CD14-positive monocyte (primary cell): ENCODE data around the gene METTL4. TPM values are rescaled to one million over a fixed set of nuclear protein-coding genes. Genes with fewer than 3 reads are reported as not detected.
"Not testable (repeated sequence)": the region's sequence is repeated elsewhere in the genome, so short reads cannot be mapped to it uniquely, and the experiment has no call there.

ENCODE experiments used
- DNase-seq, 3 donors: peaks; one replicate each; pipeline ENCODE4 v3.0.0-alpha.2; 2011 to 2022
- H2AFZ ChIP-seq: 2 replicates; pipeline ENCODE4 v1.6.0; 2012; ENCODE audit warnings: mild to moderate bottlenecking, low read depth, low read length, inconsistent platforms; ENCODE audit not compliant: insufficient read depth, poor library complexity, severe bottlenecking
- H3K27ac ChIP-seq, 2 donors: 1 replicate in 1 of 2; 2 replicates in 1 of 2; pipeline ENCODE4 v1.5.1; 2012 to 2013; ENCODE audit warnings: low read length in 2 of 2, control low read depth in 1 of 2, inconsistent platforms in 1 of 2, low read depth in 1 of 2, mild to moderate bottlenecking in 1 of 2
- H3K27me3 ChIP-seq, 2 donors: one replicate each; pipeline versions ENCODE4 v1.6.0 to v1.6.1; 2011 to 2013; ENCODE audit warnings: low read length in 2 of 2; ENCODE audit not compliant: control insufficient read depth in 2 of 2, insufficient read depth in 2 of 2
- H3K36me3 ChIP-seq, 2 donors: replicated peaks in 1 of 2; 1 replicate in 1 of 2; 2 replicates in 1 of 2; pipeline versions ENCODE4 v1.5.1 to v1.6.1; 2012 to 2013; ENCODE audit warnings: low read length in 2 of 2, control low read depth in 1 of 2, inconsistent platforms in 1 of 2, mild to moderate bottlenecking in 1 of 2; ENCODE audit not compliant: insufficient read depth in 2 of 2, control insufficient read depth in 1 of 2
- H3K4me1 ChIP-seq, 2 donors: 1 replicate in 1 of 2; 2 replicates in 1 of 2; pipeline versions ENCODE4 v1.5.1 to v1.6.1; 2012 to 2013; ENCODE audit warnings: low read length in 2 of 2, control low read depth in 1 of 2, inconsistent platforms in 1 of 2, mild to moderate bottlenecking in 1 of 2, moderate library complexity in 1 of 2; ENCODE audit not compliant: insufficient read depth in 2 of 2, control insufficient read depth in 1 of 2
- H3K4me2 ChIP-seq: replicated peaks from 2 replicates; pipeline ENCODE3; 2012; ENCODE audit warnings: low read length, moderate library complexity, mild to moderate bottlenecking; ENCODE audit not compliant: poor library complexity, severe bottlenecking; ENCODE audit errors: extremely low read depth
- H3K4me3 ChIP-seq, 3 experiments: fragments of 200-600 bp in 1 of 3; sonication (generic) in 1 of 3; replicated peaks in 1 of 3; 1 replicate in 2 of 3; 2 replicates in 1 of 3; pipeline ENCODE4 v1.5.1; 2011 to 2013; ENCODE audit warnings: low read length in 3 of 3, mild to moderate bottlenecking in 3 of 3, control low read depth in 2 of 3, low read depth in 2 of 3, inconsistent platforms in 1 of 3, moderate library complexity in 1 of 3
- H3K79me2 ChIP-seq: 2 replicates; pipeline ENCODE4 v1.6.0; 2012; ENCODE audit warnings: mild to moderate bottlenecking, control low read depth, inconsistent platforms, low read length, moderate library complexity; ENCODE audit not compliant: insufficient read depth
- H3K9ac ChIP-seq: 2 replicates; pipeline ENCODE4 v1.6.0; 2017; ENCODE audit warnings: low read length, mild to moderate bottlenecking; ENCODE audit not compliant: insufficient read depth, poor library complexity, severe bottlenecking
- H3K9me3 ChIP-seq, 2 donors: replicated peaks in 1 of 2; 1 replicate in 1 of 2; 2 replicates in 1 of 2; pipeline versions ENCODE4 v1.5.1 to v1.6.1; 2012 to 2013; ENCODE audit warnings: low read length in 2 of 2, control low read depth in 1 of 2; ENCODE audit not compliant: control insufficient read depth in 1 of 2, insufficient read depth in 1 of 2
- H4K20me1 ChIP-seq: 2 replicates; pipeline ENCODE4 v1.6.0; 2012; ENCODE audit warnings: mild to moderate bottlenecking, low read length, control low read depth, moderate library complexity; ENCODE audit not compliant: insufficient read depth
- H3K27ac Mint-ChIP-seq, 7 donors: one replicate each; pipeline ENCODE4 v1.8.0; 2020; ENCODE audit warnings: mild to moderate bottlenecking in 7 of 7, mixed read lengths in 7 of 7, moderate library complexity in 6 of 7, inconsistent platforms in 2 of 7
- H3K27me3 Mint-ChIP-seq, 3 donors: one replicate each; pipeline ENCODE4 v1.8.0; 2021 to 2022; ENCODE audit warnings: low read depth in 3 of 3, mild to moderate bottlenecking in 3 of 3, mixed read lengths in 3 of 3, moderate library complexity in 3 of 3, inconsistent platforms in 1 of 3
- H3K36me3 Mint-ChIP-seq, 2 donors: one replicate each; pipeline ENCODE4 v1.8.0; 2020; ENCODE audit warnings: mixed read lengths in 2 of 2, inconsistent platforms in 1 of 2, mild to moderate bottlenecking in 1 of 2
- H3K4me1 Mint-ChIP-seq: one replicate; pipeline ENCODE4 v1.8.0; 2020; ENCODE audit warnings: mild to moderate bottlenecking, mixed read lengths
- H3K4me3 Mint-ChIP-seq, 2 donors: one replicate each; pipeline ENCODE4 v1.8.0; 2020; ENCODE audit warnings: mild to moderate bottlenecking in 2 of 2, mixed read lengths in 2 of 2, moderate library complexity in 1 of 2
- H3K9me3 Mint-ChIP-seq, 7 donors: one replicate each; pipeline ENCODE4 v1.8.0; 2020 to 2022; ENCODE audit warnings: mixed read lengths in 7 of 7, mild to moderate bottlenecking in 6 of 7, moderate library complexity in 6 of 7, inconsistent platforms in 2 of 7
- WGBS: methylation state at CpG from one replicate; pipeline ENCODE4 v1.1.5; 2013; ENCODE audit warnings: missing lambda C conversion rate; ENCODE audit not compliant: insufficient coverage; 5-methylcytosine and 5-hydroxymethylcytosine counted together
- intact Hi-C, 2 donors: fragments of 100-400 bp; cut with micrococcal nuclease; formaldehyde crosslinking; loops; one replicate each; pipeline versions ENCODE4 v1.15.0 to v1.15.1; 2023
- polyA plus RNA-seq, 3 donors: library from polyadenylated mRNA; depleted of rRNA in 1 of 3; unstranded in 2 of 3; stranded (reverse) in 1 of 3; fragments of 300-500 nt in 2 of 3; fragments of >200 nt in 1 of 3; fragmentation: Illumina TruSeq in 2 of 3; gene quantifications; 1 replicate in 2 of 3; 2 replicates in 1 of 3; pipeline ENCODE4 v1.2.3, GENCODE V29; 2012 to 2021
- TF ChIP-seq, protein P1 (sequence below): fragments of 200-600 bp; IDR thresholded peaks from one replicate; pipeline ENCODE4 v1.8.0; 2022; ENCODE audit warnings: antibody characterized with exemption, mild to moderate bottlenecking

The METTL4 gene
- polyA plus RNA-seq, 3 donors, result 3.0 to 4.1 (median 3.3) TPM

DNA sequence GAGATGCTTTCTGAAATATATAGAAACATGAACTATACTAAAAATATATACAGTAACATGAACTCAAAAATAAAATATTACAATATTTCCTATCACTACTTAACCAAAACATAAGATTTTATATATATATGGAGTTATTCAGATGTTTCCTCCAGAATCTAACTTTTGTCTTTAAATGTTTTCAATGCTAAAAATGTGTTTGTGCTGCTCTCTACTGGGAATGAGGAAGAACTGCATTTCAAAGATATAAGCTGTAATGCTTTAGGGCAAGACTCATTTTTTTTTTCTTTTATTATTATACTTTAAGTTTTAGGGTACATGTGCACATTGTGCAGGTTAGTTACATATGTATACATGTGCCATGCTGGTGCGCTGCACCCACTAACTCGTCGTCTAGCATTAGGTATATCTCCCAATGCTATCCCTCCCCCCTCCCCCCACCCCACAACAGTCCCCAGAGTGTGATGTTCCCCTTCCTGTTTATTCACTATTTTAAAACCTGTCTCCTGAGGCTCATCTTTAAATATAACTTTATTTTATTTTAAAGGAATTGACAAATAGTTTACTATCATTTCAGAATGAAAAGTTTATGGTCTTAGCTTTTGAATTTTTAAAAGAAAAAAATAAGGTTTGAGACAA is 29.3 kb downstream of the METTL4 start:
- not testable (repeated sequence) for H3K4me1 ChIP-seq, H3K4me1 Mint-ChIP-seq, H3K4me3 Mint-ChIP-seq, H4K20me1 ChIP-seq, H3K27ac Mint-ChIP-seq, H3K27me3 ChIP-seq, H3K27ac ChIP-seq, H3K9ac ChIP-seq, H3K9me3 ChIP-seq, H3K4me2 ChIP-seq, H2AFZ ChIP-seq, H3K9me3 Mint-ChIP-seq, H3K27me3 Mint-ChIP-seq, H3K79me2 ChIP-seq, H3K4me3 ChIP-seq
- intact Hi-C loops, result loop anchor here (5.0 to 10.0 kb wide), 4 partner anchors 205 to 1677 kb away; no protein-coding TSS in a partner anchor
- H3K36me3 ChIP-seq, result peaks cover 19 to 58% of the 10 kb centered on the region in 2 donors
- no CpG with 5 or more reads among the region's 3 CpGs for WGBS
- TF ChIP-seq, protein P1, sequence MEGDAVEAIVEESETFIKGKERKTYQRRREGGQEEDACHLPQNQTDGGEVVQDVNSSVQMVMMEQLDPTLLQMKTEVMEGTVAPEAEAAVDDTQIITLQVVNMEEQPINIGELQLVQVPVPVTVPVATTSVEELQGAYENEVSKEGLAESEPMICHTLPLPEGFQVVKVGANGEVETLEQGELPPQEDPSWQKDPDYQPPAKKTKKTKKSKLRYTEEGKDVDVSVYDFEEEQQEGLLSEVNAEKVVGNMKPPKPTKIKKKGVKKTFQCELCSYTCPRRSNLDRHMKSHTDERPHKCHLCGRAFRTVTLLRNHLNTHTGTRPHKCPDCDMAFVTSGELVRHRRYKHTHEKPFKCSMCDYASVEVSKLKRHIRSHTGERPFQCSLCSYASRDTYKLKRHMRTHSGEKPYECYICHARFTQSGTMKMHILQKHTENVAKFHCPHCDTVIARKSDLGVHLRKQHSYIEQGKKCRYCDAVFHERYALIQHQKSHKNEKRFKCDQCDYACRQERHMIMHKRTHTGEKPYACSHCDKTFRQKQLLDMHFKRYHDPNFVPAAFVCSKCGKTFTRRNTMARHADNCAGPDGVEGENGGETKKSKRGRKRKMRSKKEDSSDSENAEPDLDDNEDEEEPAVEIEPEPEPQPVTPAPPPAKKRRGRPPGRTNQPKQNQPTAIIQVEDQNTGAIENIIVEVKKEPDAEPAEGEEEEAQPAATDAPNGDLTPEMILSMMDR, result peak; percentile 79
- DNase-seq, result peak; percentile 3 to 14 (median 14)
- H3K36me3 Mint-ChIP-seq, result peaks cover 33 to 48% of the 10 kb centered on the region in 2 donors

DNA sequence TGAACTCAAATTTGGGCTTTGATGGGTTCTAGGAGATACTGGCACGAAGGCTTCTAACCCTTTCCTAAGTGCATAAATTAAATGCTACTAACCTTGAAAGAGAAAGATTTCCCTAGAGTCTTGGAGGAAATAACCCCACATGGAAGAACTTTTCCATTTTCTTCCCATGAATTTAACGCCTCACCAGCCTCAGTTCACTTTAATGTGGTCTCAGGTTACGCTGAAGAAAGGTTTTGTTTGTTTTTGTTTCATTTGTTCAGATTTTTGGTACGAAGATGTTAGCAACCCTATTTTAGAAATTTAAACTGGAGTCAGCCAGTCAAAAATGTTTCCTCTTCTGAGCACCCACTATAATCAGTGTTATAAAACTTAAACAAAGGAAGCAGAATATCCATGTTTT is 30.7 kb downstream of the METTL4 start:
- TF ChIP-seq, protein P1, result no peak
- Histone ChIP-seq H3K27ac (no peak overlapping the region), H3K36me3 (peaks cover 12 to 44% of the 10 kb centered on the region in 2 donors), H3K79me2 (no peaks in the 10 kb centered on the region), H2AFZ (no peak overlapping the region), H4K20me1 (no peaks in the 10 kb centered on the region), H3K9me3 (no peaks in the 10 kb centered on the region), H3K4me1 (no peaks in the 10 kb centered on the region), H3K4me2 (no peak overlapping the region), H3K27me3 (no peaks in the 10 kb centered on the region), H3K9ac (no peak overlapping the region), H3K4me3 (no peak overlapping the region)
- Mint-ChIP-seq H3K4me3 (no peak overlapping the region), H3K36me3 (peaks cover 27 to 41% of the 10 kb centered on the region in 2 donors), H3K9me3 (no peaks in the 10 kb centered on the region), H3K27me3 (no peaks in the 10 kb centered on the region), H3K4me1 (no peaks in the 10 kb centered on the region), H3K27ac (no peak overlapping the region)
- no CpG with 5 or more reads among the region's 4 CpGs for WGBS
- intact Hi-C loops, result loop anchor here (5.0 to 10.0 kb wide), 4 partner anchors 203 to 1676 kb away; no protein-coding TSS in a partner anchor
- no peak for DNase-seq
